Esophagus squamous epithelium (tissue), 5 donors: Measurements from ENCODE around the gene SNAPC2. TPM values are rescaled to one million over a fixed set of nuclear protein-coding genes. Genes with fewer than 3 reads are reported as not detected.

ENCODE experiments used
- DNase-seq: peaks from one replicate; lab custom pipeline; 2025; lab: John Stamatoyannopoulos, UW
- H3K27ac ChIP-seq, 4 donors: fragments of 200-600 bp; sonication (generic); one replicate each; pipeline ENCODE4 v1.5.1; 2016 to 2019; ENCODE audit warnings: mild to moderate bottlenecking in 1 of 4
- H3K27me3 ChIP-seq, 4 donors: fragments of 200-600 bp; sonication (generic); 1 replicate in 3 of 4; 2 replicates in 1 of 4; pipeline versions ENCODE4 v1.5.1 to v1.6.0; 2017 to 2021; ENCODE audit warnings: antibody characterized with exemption in 1 of 4
- H3K36me3 ChIP-seq, 3 donors: fragments of 200-600 bp; sonication (generic); one replicate each; pipeline ENCODE4 v1.5.1; 2016 to 2019
- H3K4me1 ChIP-seq, 3 donors: fragments of 200-600 bp; sonication (generic); one replicate each; pipeline ENCODE4 v1.5.1; 2017 to 2019
- H3K4me3 ChIP-seq, 4 donors: fragments of 200-600 bp; sonication (generic); 1 replicate in 3 of 4; 2 replicates in 1 of 4; pipeline ENCODE4 v1.5.1; 2016 to 2019; ENCODE audit warnings: mild to moderate bottlenecking in 2 of 4, moderate library complexity in 1 of 4
- H3K9me3 ChIP-seq, 3 donors: fragments of 200-600 bp; sonication (generic); one replicate each; pipeline ENCODE4 v1.5.1; 2016 to 2019
- POLR2A ChIP-seq, 4 donors: fragments of 450-650 bp; IDR thresholded peaks; one replicate each; pipeline ENCODE4 v1.6.1; 2017; ENCODE audit warnings: antibody characterized with exemption in 4 of 4, mild to moderate bottlenecking in 4 of 4, moderate library complexity in 3 of 4
- WGBS, 2 donors: methylation state at CpG; one replicate each; pipeline ENCODE4 v1.1.5; 2018; 5-methylcytosine and 5-hydroxymethylcytosine counted together
- intact Hi-C: fragments of 100-400 bp; cut with DNase I; formaldehyde crosslinking; loops from one replicate; pipeline ENCODE4 v1.15.0; 2022
- total RNA-seq, 4 donors: library from RNA; depleted of rRNA; stranded (reverse); fragments of >200 nt; gene quantifications; one replicate each; pipeline ENCODE4 v1.1.0, GENCODE V29; 2016
- TF ChIP-seq, protein P1 (sequence below), 6 experiments: fragments of 450-650 bp in 4 of 6; fragments of 200-600 bp in 2 of 6; sonication (generic) in 2 of 6; IDR thresholded peaks; one replicate each; pipeline ENCODE4 v1.5.1; 2016 to 2019; ENCODE audit warnings: antibody characterized with exemption in 6 of 6, mild to moderate bottlenecking in 4 of 6, moderate library complexity in 4 of 6
- donor health status: DM: yes; HTN: yes; CAD: no.

SNAPC2 gene
- total RNA-seq, 4 donors from 2014 or later, result 6.2 to 10.9 (median 6.4) TPM

DNA sequence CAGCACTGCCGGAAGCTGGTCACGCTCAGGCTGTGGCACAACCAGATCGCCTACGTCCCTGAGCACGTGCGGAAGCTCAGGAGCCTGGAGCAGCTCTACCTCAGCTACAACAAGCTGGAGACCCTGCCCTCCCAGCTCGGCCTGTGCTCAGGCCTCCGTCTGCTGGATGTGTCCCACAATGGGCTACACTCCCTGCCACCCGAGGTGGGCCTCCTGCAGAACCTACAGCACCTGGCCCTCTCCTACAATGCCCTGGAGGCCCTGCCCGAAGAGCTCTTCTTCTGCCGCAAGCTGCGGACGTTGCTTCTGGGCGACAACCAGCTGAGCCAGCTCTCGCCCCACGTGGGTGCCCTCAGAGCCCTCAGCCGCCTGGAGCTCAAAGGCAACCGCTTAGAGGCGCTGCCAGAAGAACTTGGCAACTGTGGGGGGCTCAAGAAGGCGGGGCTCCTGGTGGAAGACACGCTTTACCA lies 19.7 kb upstream of the SNAPC2 start:
- H3K4me1 ChIP-seq, result peaks cover 29 to 66% (median 34%) of the 10 kb centered on the region in 3 donors
- intact Hi-C loops, result loop anchor here (10.0 kb wide), 1 partner anchor 46 kb away; no protein-coding TSS in a partner anchor
- WGBS, 2 donors, result 20 to 100% methylated on average over 1 to 2 of the region's 21 CpGs
- peaks cover 0 to 19% (median 0%) of the 10 kb centered on the region in 3 donors for H3K36me3 ChIP-seq
- TF ChIP-seq, protein P1, sequence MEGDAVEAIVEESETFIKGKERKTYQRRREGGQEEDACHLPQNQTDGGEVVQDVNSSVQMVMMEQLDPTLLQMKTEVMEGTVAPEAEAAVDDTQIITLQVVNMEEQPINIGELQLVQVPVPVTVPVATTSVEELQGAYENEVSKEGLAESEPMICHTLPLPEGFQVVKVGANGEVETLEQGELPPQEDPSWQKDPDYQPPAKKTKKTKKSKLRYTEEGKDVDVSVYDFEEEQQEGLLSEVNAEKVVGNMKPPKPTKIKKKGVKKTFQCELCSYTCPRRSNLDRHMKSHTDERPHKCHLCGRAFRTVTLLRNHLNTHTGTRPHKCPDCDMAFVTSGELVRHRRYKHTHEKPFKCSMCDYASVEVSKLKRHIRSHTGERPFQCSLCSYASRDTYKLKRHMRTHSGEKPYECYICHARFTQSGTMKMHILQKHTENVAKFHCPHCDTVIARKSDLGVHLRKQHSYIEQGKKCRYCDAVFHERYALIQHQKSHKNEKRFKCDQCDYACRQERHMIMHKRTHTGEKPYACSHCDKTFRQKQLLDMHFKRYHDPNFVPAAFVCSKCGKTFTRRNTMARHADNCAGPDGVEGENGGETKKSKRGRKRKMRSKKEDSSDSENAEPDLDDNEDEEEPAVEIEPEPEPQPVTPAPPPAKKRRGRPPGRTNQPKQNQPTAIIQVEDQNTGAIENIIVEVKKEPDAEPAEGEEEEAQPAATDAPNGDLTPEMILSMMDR (IDR thresholded peaks at IDR 0.05), result no peak
- TF ChIP-seq POLR2A (IDR thresholded peaks at IDR 0.05), result no peak
- no peaks in the 10 kb centered on the region for H3K9me3 ChIP-seq
- no peak overlapping the region for H3K4me3 ChIP-seq
- DNase-seq, result no peak
- H3K27me3 ChIP-seq, result peaks cover 0 to 18% (median 0%) of the 10 kb centered on the region in 4 donors
- H3K27ac ChIP-seq, result peak overlapping the region; percentile 80 to 92 (median 90)

DNA sequence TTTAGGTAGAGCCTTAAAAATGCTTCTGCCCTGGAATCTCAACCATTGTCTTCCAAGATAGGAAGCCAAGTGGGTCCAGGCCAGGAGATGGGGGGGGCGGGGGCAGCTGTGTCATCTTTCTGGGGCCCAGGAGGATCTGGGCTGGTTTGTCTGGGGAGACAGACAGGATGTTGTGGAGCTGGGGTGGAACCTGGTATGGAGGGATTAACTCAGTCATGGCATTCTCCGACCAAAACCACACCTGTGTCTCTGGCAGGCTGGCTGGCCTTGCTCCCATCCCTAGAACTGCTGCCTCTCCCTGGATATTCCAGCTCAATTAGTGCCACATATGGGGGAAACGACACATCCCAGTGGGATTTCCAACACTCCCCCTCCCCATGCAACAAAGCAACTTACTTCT lies 19.2 kb upstream of the SNAPC2 start:
- Histone ChIP-seq H3K9me3 (no peaks in the 10 kb centered on the region), H3K36me3 (peaks cover 0 to 24% (median 3%) of the 10 kb centered on the region in 3 donors), H3K27me3 (peaks cover 0 to 13% (median 0%) of the 10 kb centered on the region in 4 donors), H3K4me1 (peaks cover 28 to 69% (median 39%) of the 10 kb centered on the region in 3 donors), H3K4me3 (no peak overlapping the region), H3K27ac (peak overlapping the region; percentile 80 to 92 (median 90))
- intact Hi-C loops, result loop anchor here (10.0 kb wide), 1 partner anchor 46 kb away; no protein-coding TSS in a partner anchor
- TF ChIP-seq, protein P1 (IDR thresholded peaks at IDR 0.05), result no peak
- TF ChIP-seq POLR2A (IDR thresholded peaks at IDR 0.05), result no peak
- WGBS, 2 donors, result 0 to 38% methylated on average over 2 to 3 of the region's 3 CpGs
- DNase-seq, result no peak

DNA sequence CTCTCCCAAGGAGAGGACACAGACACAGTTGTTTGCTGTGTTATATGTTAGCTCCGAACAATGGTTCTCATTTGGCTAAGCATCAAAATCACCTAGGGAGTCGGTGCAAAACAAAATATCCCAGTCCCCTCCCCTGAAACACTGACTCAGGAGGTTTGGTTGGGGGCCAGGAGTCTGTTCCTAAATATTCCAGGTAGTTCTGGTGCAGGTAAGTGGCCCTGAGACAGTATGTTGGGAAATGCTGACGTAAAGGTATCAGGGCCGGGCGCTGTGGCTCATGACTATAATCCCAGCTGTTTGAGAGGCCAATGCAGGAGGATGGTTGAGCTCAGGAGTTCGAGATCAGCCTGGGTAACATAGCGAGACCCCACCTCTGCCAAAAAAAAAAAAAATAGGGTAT lies 18.8 kb upstream of the SNAPC2 start:
- Histone ChIP-seq H3K4me1 (peaks cover 28 to 73% (median 42%) of the 10 kb centered on the region in 3 donors), H3K27ac (peak overlapping the region; percentile 80 to 92 (median 90))

DNA sequence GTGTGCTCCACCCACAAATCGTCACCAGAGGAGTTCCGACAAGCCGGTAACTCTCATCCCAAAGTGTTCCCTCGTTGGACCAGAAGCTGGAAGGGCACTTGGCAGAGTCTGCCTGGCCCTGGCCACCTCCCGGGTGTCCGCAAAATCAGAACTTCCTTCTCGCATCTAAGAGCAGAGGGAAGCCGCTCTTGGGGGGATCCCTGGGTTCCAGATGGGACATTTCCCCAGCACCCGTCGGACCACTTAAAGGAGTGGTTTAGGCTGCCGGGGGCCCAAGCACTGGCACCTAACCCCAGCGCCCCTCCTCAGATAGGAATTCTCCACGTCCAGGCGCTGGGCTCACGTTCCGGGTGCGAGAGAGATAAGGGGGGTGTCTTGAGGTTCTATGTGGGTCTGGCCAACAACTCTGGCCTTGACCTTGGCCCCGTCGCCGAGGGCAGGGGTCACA lies 17.3 kb upstream of the SNAPC2 start:
- Histone ChIP-seq H3K36me3 (peaks cover 0 to 37% (median 7%) of the 10 kb centered on the region in 3 donors), H3K4me3 (peak overlapping the region; percentile 66 to 99 (median 78)), H3K27ac (peak overlapping the region; percentile 88 to 93 (median 92)), H3K9me3 (no peaks in the 10 kb centered on the region), H3K27me3 (peaks cover 0 to 11% (median 0%) of the 10 kb centered on the region in 4 donors), H3K4me1 (peaks cover 28 to 77% (median 52%) of the 10 kb centered on the region in 3 donors)
- no peak for DNase-seq
- intact Hi-C loops, result loop anchor here (10.0 kb wide), 1 partner anchor 48 kb away; no protein-coding TSS in a partner anchor
- 12 to 30% methylated on average over 4 to 17 of the region's 20 CpGs for WGBS, 2 donors
- no peak for TF ChIP-seq POLR2A (IDR thresholded peaks at IDR 0.05)
- TF ChIP-seq, protein P1 (IDR thresholded peaks at IDR 0.05), result no peak

More for the DNA sequence above, 18.8 kb upstream of the SNAPC2 start:
- peaks cover 0 to 11% (median 0%) of the 10 kb centered on the region in 4 donors for H3K27me3 ChIP-seq
- intact Hi-C loops, result loop anchor here (10.0 kb wide), 1 partner anchor 47 kb away; no protein-coding TSS in a partner anchor
- 28 to 56% methylated on average over 6 of the region's 7 CpGs for WGBS, 2 donors
- H3K36me3 ChIP-seq, result peaks cover 0 to 28% (median 7%) of the 10 kb centered on the region in 3 donors
- no peak overlapping the region for H3K4me3 ChIP-seq
- TF ChIP-seq, protein P1 (IDR thresholded peaks at IDR 0.05), result no peak
- TF ChIP-seq POLR2A (IDR thresholded peaks at IDR 0.05), result no peak
- DNase-seq, result no peak
- no peaks in the 10 kb centered on the region for H3K9me3 ChIP-seq
